Measurements from ENCODE around the gene SLC6A6.

SLC6A6 gene

GRCh38 chr3:14429640-14430039, 27.2 kb downstream of the SLC6A6 start:
- DNase-seq: no peak
- Histone ChIP-seq H3K4me3 (ENCODE audit: low read depth, low read length) (no peak overlapping the region), H3K36me3 (replicated peaks) (no peaks in the 10 kb centered on the region), H3K27ac (no peak overlapping the region), H3K27me3 (replicated peaks) (no peaks in the 10 kb centered on the region)
- in situ Hi-C loops (cut with HindIII; ENCODE audit: low pct_ligation_motif_present, low sequenced_read_pairs): no loop called here
- TF ChIP-seq, protein P1, sequence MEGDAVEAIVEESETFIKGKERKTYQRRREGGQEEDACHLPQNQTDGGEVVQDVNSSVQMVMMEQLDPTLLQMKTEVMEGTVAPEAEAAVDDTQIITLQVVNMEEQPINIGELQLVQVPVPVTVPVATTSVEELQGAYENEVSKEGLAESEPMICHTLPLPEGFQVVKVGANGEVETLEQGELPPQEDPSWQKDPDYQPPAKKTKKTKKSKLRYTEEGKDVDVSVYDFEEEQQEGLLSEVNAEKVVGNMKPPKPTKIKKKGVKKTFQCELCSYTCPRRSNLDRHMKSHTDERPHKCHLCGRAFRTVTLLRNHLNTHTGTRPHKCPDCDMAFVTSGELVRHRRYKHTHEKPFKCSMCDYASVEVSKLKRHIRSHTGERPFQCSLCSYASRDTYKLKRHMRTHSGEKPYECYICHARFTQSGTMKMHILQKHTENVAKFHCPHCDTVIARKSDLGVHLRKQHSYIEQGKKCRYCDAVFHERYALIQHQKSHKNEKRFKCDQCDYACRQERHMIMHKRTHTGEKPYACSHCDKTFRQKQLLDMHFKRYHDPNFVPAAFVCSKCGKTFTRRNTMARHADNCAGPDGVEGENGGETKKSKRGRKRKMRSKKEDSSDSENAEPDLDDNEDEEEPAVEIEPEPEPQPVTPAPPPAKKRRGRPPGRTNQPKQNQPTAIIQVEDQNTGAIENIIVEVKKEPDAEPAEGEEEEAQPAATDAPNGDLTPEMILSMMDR (IDR thresholded peaks at IDR 0.05; ENCODE audit: low read depth, low read length, missing control alignments): no peak

- no peak overlapping the region for H3K4me3 ChIP-seq (ENCODE audit: low read depth, low read length)
- TF ChIP-seq, protein P1 (IDR thresholded peaks at IDR 0.05; ENCODE audit: low read depth, low read length, missing control alignments): no peak
- H3K27me3 ChIP-seq (replicated peaks): no peaks in the 10 kb centered on the region
- H3K36me3 ChIP-seq (replicated peaks): no peaks in the 10 kb centered on the region
- no peak for DNase-seq
- in situ Hi-C loops (cut with HindIII; ENCODE audit: low pct_ligation_motif_present, low sequenced_read_pairs): no loop called here
- H3K27ac ChIP-seq: no peak overlapping the region
Observed at GRCh38 chr3:14430053-14430452, 27.6 kb downstream of the SLC6A6 start.

- in situ Hi-C loops (cut with HindIII; ENCODE audit: low pct_ligation_motif_present, low sequenced_read_pairs): no loop called here
- Histone ChIP-seq H3K36me3 (replicated peaks) (no peaks in the 10 kb centered on the region), H3K4me3 (ENCODE audit: low read depth, low read length) (no peak overlapping the region), H3K27me3 (replicated peaks) (no peaks in the 10 kb centered on the region), H3K27ac (no peak overlapping the region)
- TF ChIP-seq, protein P1 (IDR thresholded peaks at IDR 0.05; ENCODE audit: low read depth, low read length, missing control alignments): no peak
- no peak for DNase-seq
Observed at GRCh38 chr3:14430706-14431451, 28.5 kb downstream of the SLC6A6 start.

DNA sequence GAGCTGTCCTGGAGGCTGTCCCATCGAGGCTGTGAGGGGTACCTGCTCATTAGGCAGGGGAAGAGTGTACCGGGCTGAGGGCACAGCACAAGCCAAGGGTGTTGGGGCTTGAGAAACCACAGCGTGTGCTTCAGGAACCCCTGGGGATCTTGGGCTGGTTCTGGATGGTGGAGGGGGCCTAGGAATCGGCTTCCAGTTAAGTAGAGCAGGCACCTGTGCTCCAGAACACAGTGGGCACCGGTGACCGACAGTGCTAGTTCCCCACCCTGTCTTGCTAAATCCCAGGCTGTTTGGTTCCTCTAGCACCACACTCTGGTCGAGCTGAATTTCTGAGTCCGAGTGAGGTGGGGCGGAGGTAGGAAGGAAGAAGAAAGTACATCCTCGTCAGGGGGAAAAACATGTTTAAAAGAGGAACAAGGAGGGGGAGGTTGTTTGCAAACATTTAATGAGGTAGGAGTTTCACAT, 29.1 kb downstream of the SLC6A6 start:
- in situ Hi-C loops (cut with HindIII; ENCODE audit: low pct_ligation_motif_present, low sequenced_read_pairs): no loop called here
- Histone ChIP-seq H3K36me3 (replicated peaks) (no peaks in the 10 kb centered on the region), H3K27ac (no peak overlapping the region), H3K27me3 (replicated peaks) (no peaks in the 10 kb centered on the region), H3K4me3 (ENCODE audit: low read depth, low read length) (no peak overlapping the region)
- no peak for DNase-seq
- TF ChIP-seq, protein P1 (IDR thresholded peaks at IDR 0.05; ENCODE audit: low read depth, low read length, missing control alignments): no peak

- Histone ChIP-seq H3K4me3 (ENCODE audit: low read depth, low read length) (no peak overlapping the region), H3K36me3 (replicated peaks) (no peaks in the 10 kb centered on the region), H3K27me3 (replicated peaks) (no peaks in the 10 kb centered on the region), H3K27ac (peak overlapping the region; percentile 7)
- DNase-seq: peak; percentile 77
- TF ChIP-seq, protein P1 (IDR thresholded peaks at IDR 0.05; ENCODE audit: low read depth, low read length, missing control alignments): no peak
- in situ Hi-C loops (cut with HindIII; ENCODE audit: low pct_ligation_motif_present, low sequenced_read_pairs): no loop called here
Observed at GRCh38 chr3:14431917-14432834, 29.8 kb downstream of the SLC6A6 start.
